Lower leg skin (tissue), 3 donors: ENCODE data around the gene LRRC41.

Experiments
- CTCF ChIP-seq, 3 donors: fragments of 450-650 bp; IDR thresholded peaks; one replicate each; pipeline ENCODE4 v1.5.1; 2016; ENCODE audit warnings: antibody characterized with exemption in 3 of 3, mild to moderate bottlenecking in 3 of 3, moderate library complexity in 2 of 3
- POLR2A ChIP-seq, 2 donors: fragments of 450-650 bp; IDR thresholded peaks; one replicate each; pipeline ENCODE4 v1.6.1; 2016 to 2017; ENCODE audit warnings: antibody characterized with exemption in 2 of 2, mild to moderate bottlenecking in 1 of 2, moderate library complexity in 1 of 2

GRCh38 chr1:46343351-46343695, 39.9 kb upstream of the LRRC41 start:
- TF ChIP-seq CTCF (IDR thresholded peaks at IDR 0.05), result no peak
- no peak for TF ChIP-seq POLR2A (IDR thresholded peaks at IDR 0.05)
